Body of pancreas (tissue), 4 donors: ENCODE measurements around the gene SLC2A2. TPM values are rescaled to one million over a fixed set of nuclear protein-coding genes. Genes with fewer than 3 reads are reported as not detected.
A peak's percentile ranks its signal among the peaks of the same experiment; 100 is the strongest.

Experiments
- ATAC-seq: fragments of 150-250 bp; one replicate; pipeline ENCODE4 v1.9.1; 2016
- DNase-seq, 4 donors: peaks; one replicate each; pipeline ENCODE4 v3.0.0-alpha.2; 2019
- H3K27ac ChIP-seq, 4 donors: fragments of 200-600 bp; sonication (generic); 1 replicate in 3 of 4; 2 replicates in 1 of 4; pipeline versions ENCODE4 v1.5.1 to v1.6.1; 2016 to 2019; ENCODE audit warnings: mild to moderate bottlenecking in 1 of 4, mixed read lengths in 1 of 4, moderate library complexity in 1 of 4
- H3K27me3 ChIP-seq, 2 donors: fragments of 200-600 bp; sonication (generic); one replicate each; pipeline ENCODE4 v1.6.0; 2016; ENCODE audit warnings: mild to moderate bottlenecking in 1 of 2
- H3K36me3 ChIP-seq, 2 donors: fragments of 200-600 bp; sonication (generic); replicated peaks in 1 of 2; 2 replicates each; pipeline ENCODE4 v1.5.1; 2016; ENCODE audit warnings: low read depth in 2 of 2; ENCODE audit not compliant: insufficient read depth in 1 of 2
- H3K4me1 ChIP-seq: fragments of 200-600 bp; sonication (generic); one replicate; pipeline ENCODE4 v1.6.0; 2016
- H3K4me3 ChIP-seq, 2 donors: fragments of 200-600 bp; sonication (generic); 1 replicate in 1 of 2; 2 replicates in 1 of 2; pipeline ENCODE4 v1.5.1; 2016 to 2019
- H3K9me3 ChIP-seq, 3 donors: fragments of 200-600 bp; sonication (generic); 1 replicate in 2 of 3; 2 replicates in 1 of 3; pipeline ENCODE4 v1.5.1; 2016
- CTCF ChIP-seq, 7 experiments: fragments of 450-650 bp in 4 of 7; fragments of 200-600 bp in 3 of 7; sonication (generic) in 3 of 7; IDR thresholded peaks; one replicate each; pipeline ENCODE4 v1.5.1; 2016 to 2019; ENCODE audit warnings: antibody characterized with exemption in 7 of 7
- POLR2A ChIP-seq, 3 donors: fragments of 450-650 bp; IDR thresholded peaks; one replicate each; pipeline ENCODE4 v1.6.1; 2016; ENCODE audit warnings: antibody characterized with exemption in 3 of 3, mild to moderate bottlenecking in 2 of 3
- WGBS, 2 donors: methylation state at CpG; one replicate each; pipeline ENCODE4 v1.1.5; 2017; 5-methylcytosine and 5-hydroxymethylcytosine counted together
- intact Hi-C: fragments of 100-400 bp; cut with DNase I; formaldehyde crosslinking; loops from one replicate; pipeline ENCODE4 v1.15.1; 2023
- total RNA-seq, 2 donors: library from RNA; depleted of rRNA; stranded (reverse); fragments of >200 nt; gene quantifications; one replicate each; pipeline ENCODE4 v1.1.0, GENCODE V29; 2016

SLC2A2 gene
- total RNA-seq, 2 donors from 2014 or later: 2.9 to 8.2 TPM

GRCh38 chr3:171054921-171055320, 28.4 kb upstream of the SLC2A2 start:
- intact Hi-C loops: loop anchor here (10.0 kb wide), 1 partner anchor 510 kb away; no protein-coding TSS in a partner anchor
- H3K4me3 ChIP-seq: no peak overlapping the region
- TF ChIP-seq POLR2A (IDR thresholded peaks at IDR 0.05): no peak
- TF ChIP-seq CTCF (IDR thresholded peaks at IDR 0.05): no peak
- ATAC-seq (no peak), DNase-seq (no peak)
- H3K27me3 ChIP-seq: no peaks in the 10 kb centered on the region
- no peak overlapping the region for H3K27ac ChIP-seq
- H3K4me1 ChIP-seq: peaks cover 7% of the 10 kb centered on the region
- no peaks in the 10 kb centered on the region for H3K36me3 ChIP-seq
- H3K9me3 ChIP-seq: no peaks in the 10 kb centered on the region

GRCh38 chr3:171054231-171054630, 27.7 kb upstream of the SLC2A2 start:
- peaks cover 6% of the 10 kb centered on the region for H3K4me1 ChIP-seq
- intact Hi-C loops: loop anchor here (10.0 kb wide), 1 partner anchor 511 kb away; no protein-coding TSS in a partner anchor
- H3K27me3 ChIP-seq: no peaks in the 10 kb centered on the region
- H3K27ac ChIP-seq: no peak overlapping the region
- WGBS, 2 donors: 70 to 81% methylated on average over 1 of the region's 1 CpG
- H3K9me3 ChIP-seq: no peaks in the 10 kb centered on the region
- TF ChIP-seq CTCF (IDR thresholded peaks at IDR 0.05): no peak
- TF ChIP-seq POLR2A (IDR thresholded peaks at IDR 0.05): no peak
- DNase-seq (no peak), ATAC-seq (no peak)
- H3K36me3 ChIP-seq: no peaks in the 10 kb centered on the region
- H3K4me3 ChIP-seq: no peak overlapping the region

- Histone ChIP-seq H3K4me1 (peaks cover 8% of the 10 kb centered on the region), H3K27me3 (no peaks in the 10 kb centered on the region), H3K27ac (no peak overlapping the region), H3K36me3 (no peaks in the 10 kb centered on the region), H3K4me3 (no peak overlapping the region), H3K9me3 (no peaks in the 10 kb centered on the region)
- ATAC-seq (peak; percentile 78), DNase-seq (peak; percentile 61 to 72 (median 67))
- 18 to 31% methylated on average over 6 of the region's 6 CpGs for WGBS, 2 donors
- intact Hi-C loops: loop anchor here (10.0 kb wide), 1 partner anchor 515 kb away; no protein-coding TSS in a partner anchor
- TF ChIP-seq CTCF (IDR thresholded peaks at IDR 0.05): peak; percentile 19 to 75 (median 71)
- no peak for TF ChIP-seq POLR2A (IDR thresholded peaks at IDR 0.05)
Measured at GRCh38 chr3:171049861-171050444, 23.4 kb upstream of the SLC2A2 start.

- Histone ChIP-seq H3K4me3 (no peak overlapping the region), H3K4me1 (peaks cover 14% of the 10 kb centered on the region), H3K27ac (no peak overlapping the region), H3K27me3 (no peaks in the 10 kb centered on the region), H3K36me3 (no peaks in the 10 kb centered on the region), H3K9me3 (no peaks in the 10 kb centered on the region)
- no peak for TF ChIP-seq CTCF (IDR thresholded peaks at IDR 0.05)
- TF ChIP-seq POLR2A (IDR thresholded peaks at IDR 0.05): no peak
- DNase-seq (no peak), ATAC-seq (no peak)
- intact Hi-C loops: no loop called here
- 58 to 70% methylated on average over 4 of the region's 4 CpGs for WGBS, 2 donors
Measured at GRCh38 chr3:171046760-171047159, 20.2 kb upstream of the SLC2A2 start.
